Neutrophil (primary cell): ENCODE data around the gene ENDOU.

Source experiments
- H3K27ac ChIP-seq: fragments of 200-600 bp; sonication (generic); 2 replicates; pipeline ENCODE4 v1.5.1; 2016; ENCODE audit warnings: mild to moderate bottlenecking, moderate library complexity
- H3K27me3 ChIP-seq: fragments of 200-600 bp; sonication (generic); 2 replicates; pipeline ENCODE4 v1.6.0; 2016; ENCODE audit warnings: mild to moderate bottlenecking
- H3K36me3 ChIP-seq: fragments of 200-600 bp; sonication (generic); 2 replicates; pipeline ENCODE4 v1.5.1; 2017
- H3K4me1 ChIP-seq, 2 experiments: fragments of 200-600 bp in 1 of 2; sonication (generic) in 1 of 2; 1 replicate in 1 of 2; 2 replicates in 1 of 2; pipeline versions ENCODE4 v1.5.1 to v1.6.1; 2013 to 2016; ENCODE audit warnings: low read depth in 1 of 2, low read length in 1 of 2, mild to moderate bottlenecking in 1 of 2, moderate library complexity in 1 of 2; ENCODE audit not compliant: control insufficient read depth in 1 of 2, insufficient read depth in 1 of 2
- H3K4me3 ChIP-seq, 2 experiments: fragments of 200-600 bp in 1 of 2; sonication (generic) in 1 of 2; 1 replicate in 1 of 2; 2 replicates in 1 of 2; pipeline ENCODE4 v1.5.1; 2013 to 2016; ENCODE audit warnings: low read depth in 1 of 2, low read length in 1 of 2, mild to moderate bottlenecking in 1 of 2, moderate library complexity in 1 of 2
- H3K9me3 ChIP-seq: fragments of 200-600 bp; sonication (generic); 2 replicates; pipeline ENCODE4 v1.5.1; 2016
- CTCF ChIP-seq: fragments of 200-600 bp; sonication (generic); IDR thresholded peaks from 2 replicates; pipeline ENCODE4 v1.5.1; 2016; ENCODE audit warnings: antibody characterized with exemption

The ENDOU gene

GRCh38 chr12:47739979-47740378, 14.7 kb upstream of the ENDOU start:
- H3K4me3 ChIP-seq = no peak overlapping the region
- no peaks in the 10 kb centered on the region for H3K4me1 ChIP-seq
- H3K9me3 ChIP-seq = no peaks in the 10 kb centered on the region
- H3K36me3 ChIP-seq = no peaks in the 10 kb centered on the region
- H3K27ac ChIP-seq = no peak overlapping the region
- TF ChIP-seq CTCF = no peak
- no peaks in the 10 kb centered on the region for H3K27me3 ChIP-seq

- no peak for TF ChIP-seq CTCF
- Histone ChIP-seq H3K9me3 (no peaks in the 10 kb centered on the region), H3K4me3 (no peak overlapping the region), H3K36me3 (no peaks in the 10 kb centered on the region), H3K27me3 (no peaks in the 10 kb centered on the region), H3K4me1 (no peaks in the 10 kb centered on the region), H3K27ac (no peak overlapping the region)
These were observed 14.0 kb upstream of the ENDOU start for GRCh38 chr12:47739297-47739696.

- no peak overlapping the region for H3K27ac ChIP-seq
- H3K9me3 ChIP-seq = no peaks in the 10 kb centered on the region
- TF ChIP-seq CTCF = no peak
- H3K27me3 ChIP-seq = no peaks in the 10 kb centered on the region
- H3K4me3 ChIP-seq = no peak overlapping the region
- no peaks in the 10 kb centered on the region for H3K36me3 ChIP-seq
- no peaks in the 10 kb centered on the region for H3K4me1 ChIP-seq
These were observed 12.8 kb upstream of the ENDOU start for GRCh38 chr12:47737936-47738594.

- H3K4me1 ChIP-seq = peaks cover 4% of the 10 kb centered on the region in 2 experiments
- no peak overlapping the region for H3K27ac ChIP-seq
These were observed 11.8 kb upstream of the ENDOU start for GRCh38 chr12:47736877-47737676.

GRCh38 chr12:47736216-47736615, 10.9 kb upstream of the ENDOU start:
- TF ChIP-seq CTCF = no peak
- no peak overlapping the region for H3K27ac ChIP-seq
- H3K4me1 ChIP-seq = peaks cover 4% of the 10 kb centered on the region in 2 experiments
- H3K9me3 ChIP-seq = no peaks in the 10 kb centered on the region
- no peak overlapping the region for H3K4me3 ChIP-seq
- no peaks in the 10 kb centered on the region for H3K27me3 ChIP-seq
- no peaks in the 10 kb centered on the region for H3K36me3 ChIP-seq

More at GRCh38 chr12:47736877-47737676, 11.8 kb upstream of the ENDOU start:
- Histone ChIP-seq H3K27me3 (no peaks in the 10 kb centered on the region), H3K36me3 (no peaks in the 10 kb centered on the region), H3K9me3 (no peaks in the 10 kb centered on the region), H3K4me3 (no peak overlapping the region)
- no peak for TF ChIP-seq CTCF
